Measurements from ENCODE around the gene APCDD1.

The APCDD1 gene

GRCh38 chr18:10453806-10454680 is at the start of gene APCDD1:
TSS of gene APCDD1 (plus strand) at chr18:10454635. CDS start at chr18:10454982, 347 bp downstream.
- no peak for DNase-seq (ENCODE audit: low read depth in 4 of 4, low spot score in 1 of 4)

GRCh38 chr18:10405014-10405493 is 49.4 kb upstream of the APCDD1 start:
- DNase-seq (ENCODE audit: low read depth in 4 of 4, low spot score in 1 of 4), result no peak

GRCh38 chr18:10405816-10406663 is 48.4 kb upstream of the APCDD1 start:
- DNase-seq (ENCODE audit: low read depth in 4 of 4, low spot score in 1 of 4), result no peak

GRCh38 chr18:10408131-10408530 is 46.3 kb upstream of the APCDD1 start:
- DNase-seq (ENCODE audit: low read depth in 4 of 4, low spot score in 1 of 4), result no peak

GRCh38 chr18:10409041-10409440 is 45.4 kb upstream of the APCDD1 start:
- DNase-seq (ENCODE audit: low read depth in 4 of 4, low spot score in 1 of 4), result no peak

- DNase-seq (ENCODE audit: low read depth in 4 of 4, low spot score in 1 of 4), result no peak
Measured at GRCh38 chr18:10410472-10411308, 43.7 kb upstream of the APCDD1 start.

GRCh38 chr18:10412933-10413332 is 41.5 kb upstream of the APCDD1 start:
- no peak for DNase-seq (ENCODE audit: low read depth in 4 of 4, low spot score in 1 of 4)

GRCh38 chr18:10413722-10414121 is 40.7 kb upstream of the APCDD1 start:
- no peak for DNase-seq (ENCODE audit: low read depth in 4 of 4, low spot score in 1 of 4)

GRCh38 chr18:10414293-10414842 is 40.1 kb upstream of the APCDD1 start:
- no peak for DNase-seq (ENCODE audit: low read depth in 4 of 4, low spot score in 1 of 4)

GRCh38 chr18:10416065-10416464 is 38.4 kb upstream of the APCDD1 start:
- no peak for DNase-seq (ENCODE audit: low read depth in 4 of 4, low spot score in 1 of 4)

- no peak for DNase-seq (ENCODE audit: low read depth in 4 of 4, low spot score in 1 of 4)
Measured at GRCh38 chr18:10417191-10417590, 37.2 kb upstream of the APCDD1 start.

- DNase-seq (ENCODE audit: low read depth in 4 of 4, low spot score in 1 of 4), result no peak
Measured at GRCh38 chr18:10417664-10418063, 36.8 kb upstream of the APCDD1 start.

GRCh38 chr18:10418836-10419235 is 35.6 kb upstream of the APCDD1 start:
- DNase-seq (ENCODE audit: low read depth in 4 of 4, low spot score in 1 of 4), result no peak

- DNase-seq (ENCODE audit: low read depth in 4 of 4, low spot score in 1 of 4), result no peak
Measured at GRCh38 chr18:10419420-10420103, 34.9 kb upstream of the APCDD1 start.

- DNase-seq (ENCODE audit: low read depth in 4 of 4, low spot score in 1 of 4), result no peak
Measured at GRCh38 chr18:10420561-10421352, 33.7 kb upstream of the APCDD1 start.

- no peak for DNase-seq (ENCODE audit: low read depth in 4 of 4, low spot score in 1 of 4)
Measured at GRCh38 chr18:10421859-10422258, 32.6 kb upstream of the APCDD1 start.

- no peak for DNase-seq (ENCODE audit: low read depth in 4 of 4, low spot score in 1 of 4)
Measured at GRCh38 chr18:10422731-10423130, 31.7 kb upstream of the APCDD1 start.

- no peak for DNase-seq (ENCODE audit: low read depth in 4 of 4, low spot score in 1 of 4)
Measured at GRCh38 chr18:10424585-10425307, 29.7 kb upstream of the APCDD1 start.

GRCh38 chr18:10430677-10431076 is 23.8 kb upstream of the APCDD1 start:
- DNase-seq (ENCODE audit: low read depth in 4 of 4, low spot score in 1 of 4), result no peak
